GM23248 (cell line): ENCODE data around the gene CFTR. TPM values are rescaled to one million over a fixed set of nuclear protein-coding genes. Genes with fewer than 3 reads are reported as not detected.

Experiments used
- DNase-seq: peaks from one replicate; pipeline ENCODE4 v3.0.0-alpha.2; 2015
- H2AFZ ChIP-seq: fragments of 200-600 bp; sonication (generic); 2 replicates; pipeline ENCODE4 v1.6.1; 2016; ENCODE audit warnings: antibody characterized with exemption
- H3F3A ChIP-seq: fragments of 200-600 bp; sonication (generic); 2 replicates; pipeline ENCODE4 v1.6.1; 2016; ENCODE audit warnings: mild to moderate bottlenecking, antibody characterized with exemption, mixed run types; ENCODE audit not compliant: insufficient read depth
- H3K27ac ChIP-seq: fragments of 200-600 bp; sonication (generic); 2 replicates; pipeline ENCODE4 v1.5.1; 2016; ENCODE audit warnings: mild to moderate bottlenecking
- H3K27me3 ChIP-seq: fragments of 200-600 bp; sonication (generic); replicated peaks from 2 replicates; pipeline ENCODE4 v1.6.1; 2016; ENCODE audit warnings: mild to moderate bottlenecking; ENCODE audit not compliant: insufficient read depth
- H3K36me3 ChIP-seq: fragments of 200-600 bp; sonication (generic); 2 replicates; pipeline ENCODE4 v1.6.1; 2016; ENCODE audit warnings: low read depth, mild to moderate bottlenecking
- H3K4me1 ChIP-seq: fragments of 200-600 bp; sonication (generic); 2 replicates; pipeline ENCODE4 v1.6.1; 2016; ENCODE audit warnings: mild to moderate bottlenecking; ENCODE audit not compliant: insufficient read depth
- H3K4me2 ChIP-seq: fragments of 200-600 bp; sonication (generic); one replicate; pipeline ENCODE4 v1.6.1; 2016; ENCODE audit warnings: mild to moderate bottlenecking; ENCODE audit not compliant: unreplicated experiment
- H3K4me3 ChIP-seq: fragments of 200-600 bp; sonication (generic); 2 replicates; pipeline ENCODE4 v1.5.1; 2016; ENCODE audit warnings: mild to moderate bottlenecking
- H3K79me2 ChIP-seq: fragments of 200-600 bp; sonication (generic); 2 replicates; pipeline ENCODE4 v1.6.1; 2016; ENCODE audit warnings: mild to moderate bottlenecking; ENCODE audit not compliant: insufficient read depth
- H3K9ac ChIP-seq: fragments of 200-600 bp; sonication (generic); 2 replicates; pipeline ENCODE4 v1.6.1; 2016; ENCODE audit warnings: mild to moderate bottlenecking
- H3K9me2 ChIP-seq: fragments of 200-600 bp; sonication (generic); 2 replicates; pipeline ENCODE4 v1.6.1; 2016; ENCODE audit warnings: mixed run types, mild to moderate bottlenecking, moderate library complexity; ENCODE audit not compliant: insufficient read depth
- H3K9me3 ChIP-seq: fragments of 200-600 bp; sonication (generic); one replicate; pipeline ENCODE4 v1.6.1; 2017; ENCODE audit warnings: low read depth
- H4K20me1 ChIP-seq: fragments of 200-600 bp; sonication (generic); 2 replicates; pipeline ENCODE4 v1.6.0; 2016; ENCODE audit not compliant: insufficient read depth
- EZH2 ChIP-seq: fragments of 200-600 bp; sonication (generic); IDR thresholded peaks from 2 replicates; pipeline ENCODE4 v1.6.1; 2018; ENCODE audit warnings: antibody characterized with exemption, mild to moderate bottlenecking; ENCODE audit not compliant: insufficient read depth, poor library complexity, severe bottlenecking
- EZH2phosphoT487 ChIP-seq: fragments of 200-600 bp; sonication (generic); IDR thresholded peaks from 2 replicates; pipeline ENCODE4 v1.6.1; 2018; ENCODE audit warnings: antibody characterized with exemption, moderate library complexity, mild to moderate bottlenecking, low read depth; ENCODE audit not compliant: insufficient read depth
- WGBS, 2 experiments: methylation state at CpG; one replicate each; pipeline ENCODE4 v1.1.6; 2015 to 2017; ENCODE audit warnings: low lambda C conversion rate in 2 of 2, low coverage in 1 of 2; ENCODE audit errors: missing lambda C conversion rate in 2 of 2; 5-methylcytosine and 5-hydroxymethylcytosine counted together
- in situ Hi-C: fragments of 300-500 bp; cut with MboI; formaldehyde crosslinking; loops from 2 replicates; pipeline ENCODE4 v1.15.0; 2020
- polyA plus RNA-seq: library from polyadenylated mRNA; unstranded; fragments of >200 nt; fragmentation: Nextera tagmentation; extraction: Ambion mirVana; gene quantifications from 2 replicates; pipeline ENCODE4 v1.2.1, GENCODE V29; 2016
- total RNA-seq: library from RNA; depleted of rRNA; stranded (reverse); fragments of >200 nt; shearing (Covaris generic); gene quantifications from 2 replicates; pipeline ENCODE4 v1.2.3, GENCODE V29; 2014

Gene CFTR
- total and polyA plus RNA-seq, 2 experiments from 2014 or later: not detected

DNA sequence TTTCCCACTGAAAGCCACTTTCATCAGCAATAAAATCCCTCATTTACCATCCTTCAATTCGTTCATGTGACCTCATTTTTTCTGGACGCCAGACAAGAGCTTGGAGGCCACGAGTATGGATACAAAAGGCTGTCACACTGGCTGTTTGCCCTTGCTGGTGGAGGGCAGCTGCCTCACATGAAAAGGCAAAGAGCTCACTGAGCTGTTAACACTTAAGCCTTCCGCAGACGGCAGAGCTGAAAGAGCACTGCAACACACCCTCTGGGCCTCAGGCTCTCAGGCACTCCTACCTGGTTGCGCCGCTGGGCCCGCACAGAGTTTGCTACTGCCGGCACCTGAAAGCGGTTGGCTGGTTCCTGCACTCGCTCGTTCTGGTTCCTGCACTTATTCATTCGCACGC lies 193.5 kb downstream of the CFTR start:
- in situ Hi-C loops: no loop called here

DNA sequence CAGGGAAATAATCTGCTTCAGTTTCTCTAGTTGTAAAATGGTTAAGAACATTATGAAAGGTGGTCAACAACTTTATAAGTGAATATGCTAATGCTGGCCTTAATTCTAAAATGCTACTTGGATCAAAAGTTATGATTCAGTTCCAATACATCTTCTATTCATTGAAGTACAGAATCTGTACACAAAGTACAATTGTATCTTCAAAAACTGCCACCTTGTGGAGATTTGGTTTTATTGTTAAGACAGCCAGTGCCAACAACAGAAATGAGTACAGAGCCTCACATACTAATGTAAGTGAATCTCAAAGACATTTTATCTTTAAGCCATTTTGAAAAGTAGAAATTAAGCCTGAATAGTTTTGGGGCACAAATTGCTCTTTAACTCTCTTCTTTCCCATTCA lies 194.0 kb downstream of the CFTR start:
- Histone ChIP-seq H3F3A (no peaks in the 10 kb centered on the region), H3K9ac (no peak overlapping the region), H3K36me3 (no peaks in the 10 kb centered on the region), H3K4me3 (no peak overlapping the region), H4K20me1 (no peaks in the 10 kb centered on the region), H3K4me2 (no peak overlapping the region), H2AFZ (no peak overlapping the region), H3K27me3 (peaks cover 11% of the 10 kb centered on the region), H3K79me2 (no peaks in the 10 kb centered on the region), H3K9me3 (no peaks in the 10 kb centered on the region), H3K9me2 (no peaks in the 10 kb centered on the region), H3K27ac (no peak overlapping the region), H3K4me1 (no peaks in the 10 kb centered on the region)
- TF ChIP-seq EZH2phosphoT487: no peak
- TF ChIP-seq EZH2: no peak
- DNase-seq: peak; percentile 53
- in situ Hi-C loops: no loop called here

More for the DNA sequence above, 193.5 kb downstream of the CFTR start:
- Histone ChIP-seq H3K79me2 (no peaks in the 10 kb centered on the region), H3K9ac (no peak overlapping the region), H3K36me3 (no peaks in the 10 kb centered on the region), H4K20me1 (no peaks in the 10 kb centered on the region), H3K9me3 (no peaks in the 10 kb centered on the region), H3K4me1 (no peaks in the 10 kb centered on the region), H3K4me3 (no peak overlapping the region), H3K4me2 (no peak overlapping the region), H3K27me3 (peaks cover 11% of the 10 kb centered on the region), H3F3A (no peaks in the 10 kb centered on the region), H3K9me2 (no peaks in the 10 kb centered on the region), H2AFZ (no peak overlapping the region), H3K27ac (no peak overlapping the region)
- WGBS, 2 experiments: 23 to 34% methylated on average over 14 of the region's 14 CpGs
- TF ChIP-seq EZH2phosphoT487 (no peak), EZH2 (no peak)
- DNase-seq: peak; percentile 18

DNA sequence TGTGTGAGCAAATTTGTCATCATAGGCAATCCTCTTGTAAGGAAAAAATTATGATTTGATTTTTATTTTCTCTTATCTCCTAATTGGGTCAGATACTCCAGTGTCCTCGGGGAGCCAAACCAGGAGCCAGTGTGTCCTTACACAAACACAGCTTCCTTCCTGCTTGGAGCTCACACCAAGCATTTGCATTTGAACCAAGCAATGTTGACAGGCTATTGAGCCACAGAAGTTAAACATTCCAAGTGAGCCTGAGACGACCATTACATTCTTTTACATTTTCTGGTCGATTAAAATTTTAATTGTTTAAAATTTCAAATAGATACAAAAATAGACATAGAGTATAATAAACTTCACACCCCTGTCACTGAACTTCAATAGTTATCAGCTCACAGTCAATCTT lies 194.8 kb downstream of the CFTR start:
- no peak for DNase-seq
- H3K79me2 ChIP-seq: no peaks in the 10 kb centered on the region
- no peaks in the 10 kb centered on the region for H3F3A ChIP-seq
- H3K9ac ChIP-seq: no peak overlapping the region
- WGBS, 2 experiments: 5 to 6% methylated on average over 3 of the region's 3 CpGs
- no peak overlapping the region for H3K27ac ChIP-seq
- no peaks in the 10 kb centered on the region for H3K36me3 ChIP-seq
- no peak overlapping the region for H3K4me2 ChIP-seq
- no peak overlapping the region for H3K4me3 ChIP-seq
- no peaks in the 10 kb centered on the region for H3K9me2 ChIP-seq
- TF ChIP-seq EZH2phosphoT487 (no peak), EZH2 (no peak)
- no peaks in the 10 kb centered on the region for H3K9me3 ChIP-seq
- peaks cover 11% of the 10 kb centered on the region for H3K27me3 ChIP-seq
- no peaks in the 10 kb centered on the region for H4K20me1 ChIP-seq
- in situ Hi-C loops: no loop called here
- no peak overlapping the region for H2AFZ ChIP-seq
- no peaks in the 10 kb centered on the region for H3K4me1 ChIP-seq

DNA sequence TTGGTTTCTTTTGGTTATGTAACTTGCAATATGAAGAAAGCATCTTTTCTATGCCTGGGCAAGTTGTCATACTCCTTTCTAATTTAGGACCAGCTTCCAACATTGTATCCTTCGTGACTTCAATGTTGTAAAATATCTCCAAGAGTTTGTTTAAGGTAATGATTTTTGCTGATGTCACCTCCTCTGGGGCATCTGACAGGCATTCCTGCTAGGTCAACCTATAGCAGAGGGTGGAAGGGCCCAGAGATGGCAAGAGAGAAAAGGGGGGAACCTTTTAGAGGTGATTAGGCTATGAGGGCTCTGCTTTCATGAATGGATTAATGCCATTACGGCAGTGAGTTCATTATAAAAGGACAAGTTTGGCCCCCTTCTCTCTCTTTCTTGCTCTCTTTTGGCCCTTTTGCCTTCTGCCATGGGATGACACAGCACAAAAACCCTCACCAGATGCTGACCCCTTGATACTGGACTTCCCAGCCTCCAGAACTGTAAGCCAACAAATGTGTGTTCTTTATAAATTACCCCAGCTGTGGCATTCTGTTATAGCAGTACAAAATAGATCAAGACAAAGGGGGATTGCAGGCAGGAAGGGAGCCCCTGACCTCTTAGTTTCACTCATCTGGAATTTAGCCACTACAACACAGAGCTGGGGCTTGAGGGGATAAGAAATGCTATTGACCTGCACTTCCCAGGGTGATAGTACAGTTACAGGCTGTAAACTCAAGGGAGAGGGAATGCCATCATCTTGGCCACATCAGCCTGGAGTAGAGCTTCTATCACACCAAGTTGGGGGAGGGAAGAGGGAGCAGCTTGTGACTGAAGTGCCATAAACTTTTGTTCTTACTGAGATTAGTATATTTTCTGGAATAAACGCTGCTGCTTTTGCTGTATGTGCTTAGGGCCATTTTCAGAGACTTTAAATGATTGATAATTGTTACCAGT lies 195.9 kb downstream of the CFTR start:
- no peak overlapping the region for H2AFZ ChIP-seq
- DNase-seq: no peak
- no peaks in the 10 kb centered on the region for H4K20me1 ChIP-seq
- H3K9me2 ChIP-seq: no peaks in the 10 kb centered on the region
- TF ChIP-seq EZH2phosphoT487: no peak
- no peak for TF ChIP-seq EZH2
- H3K27ac ChIP-seq: no peak overlapping the region
- in situ Hi-C loops: no loop called here
- 9 to 11% methylated on average over 3 of the region's 3 CpGs for WGBS, 2 experiments
- no peaks in the 10 kb centered on the region for H3F3A ChIP-seq
- H3K36me3 ChIP-seq: no peaks in the 10 kb centered on the region
- H3K4me3 ChIP-seq: no peak overlapping the region
- no peaks in the 10 kb centered on the region for H3K4me1 ChIP-seq
- H3K9me3 ChIP-seq: no peaks in the 10 kb centered on the region
- H3K4me2 ChIP-seq: no peak overlapping the region
- H3K9ac ChIP-seq: no peak overlapping the region
- H3K27me3 ChIP-seq: peaks cover 11% of the 10 kb centered on the region
- H3K79me2 ChIP-seq: no peaks in the 10 kb centered on the region
